GM21360 (cell line): ENCODE results near the gene DENND1C.

Experiments
- ATAC-seq: cut with Tn5 transposase; IDR thresholded peaks from one replicate; pipeline ENCODE4 v1.9.1; 2021; ENCODE audit warnings: mild to moderate bottlenecking, moderate library complexity; ENCODE audit not compliant: unreplicated experiment

DENND1C gene

GRCh38 chr19:6425732-6426620 lies 55.6 kb downstream of the DENND1C start:
- no peak for ATAC-seq

GRCh38 chr19:6424939-6425731 lies 56.5 kb downstream of the DENND1C start:
- peak; percentile 81 for ATAC-seq

DNA sequence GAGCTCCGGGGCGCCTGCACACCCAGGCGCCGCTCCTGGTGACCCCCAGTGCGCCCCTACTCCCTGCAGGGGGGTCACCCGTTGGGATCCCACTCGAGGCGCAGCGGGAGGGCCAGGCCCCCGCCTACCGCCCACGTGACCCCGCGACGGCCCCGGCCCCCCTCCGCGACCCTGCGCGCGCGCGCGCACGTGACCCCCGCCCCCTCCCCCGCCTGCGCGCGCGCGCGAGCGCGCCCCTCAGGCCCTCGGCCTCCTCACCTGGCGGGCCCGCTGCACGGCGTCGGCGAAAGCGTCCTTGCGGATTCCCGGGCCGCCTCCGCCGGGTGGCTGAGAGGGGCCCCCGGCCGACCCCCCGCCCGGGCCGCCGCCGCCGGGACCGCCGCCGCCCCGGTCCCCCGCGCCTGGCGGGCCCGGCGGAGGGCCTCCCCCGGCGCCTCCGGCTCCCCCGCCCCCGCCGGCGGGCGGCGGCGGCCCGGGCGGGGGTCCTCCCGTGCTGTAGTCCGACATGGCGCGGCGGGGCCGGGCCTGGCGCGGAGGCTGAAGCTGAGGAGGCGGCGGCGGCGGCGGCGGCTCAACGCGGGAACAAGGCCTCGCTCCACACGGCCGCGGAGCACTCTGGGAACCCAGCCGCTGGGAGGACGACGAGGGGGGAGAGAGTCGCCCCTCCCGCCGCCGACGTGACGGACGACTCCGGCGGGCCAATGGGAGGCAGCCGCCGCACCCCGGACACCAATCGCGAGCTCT lies 57.2 kb downstream of the DENND1C start, which contains the start of gene KHSRP:
KHSRP (minus strand) TSS at position 617 of the 744 bp plus-strand sequence; CDS start at position 507, 110 bp downstream.
- ATAC-seq = no peak

GRCh38 chr19:6423499-6424194 lies 57.9 kb downstream of the DENND1C start:
- no peak for ATAC-seq

- ATAC-seq = no peak
These were observed 60.2 kb downstream of the DENND1C start for GRCh38 chr19:6421075-6422014.

- ATAC-seq = no peak
These were observed 63.0 kb downstream of the DENND1C start for GRCh38 chr19:6418562-6418932.

- ATAC-seq = no peak
These were observed 63.6 kb downstream of the DENND1C start for GRCh38 chr19:6417713-6418561.
